Umbilical cord (tissue), 2 donors: Measurements from ENCODE around the gene KLHL40. TPM values are rescaled to one million over a fixed set of nuclear protein-coding genes. Genes with fewer than 3 reads are reported as not detected.

Experiments used
- DNase-seq: peaks from one replicate; pipeline ENCODE4 v3.0.0-alpha.2; 2015; ENCODE audit warnings: low spot score
- total RNA-seq: library from RNA; depleted of rRNA; stranded (reverse); fragments of >200 nt; gene quantifications from one replicate; pipeline ENCODE4 v1.2.3, GENCODE V29; 2014; ENCODE audit warnings: low replicate concordance; ENCODE audit not compliant: insufficient read depth

The KLHL40 gene
- total RNA-seq, 1 donor from 2014 or later, result not detected

GRCh38 chr3:42670051-42670576 is 15.2 kb upstream of the KLHL40 start:
- DNase-seq, result no peak

GRCh38 chr3:42670670-42671069 is 14.7 kb upstream of the KLHL40 start:
- DNase-seq, result no peak

GRCh38 chr3:42672515-42672914 is 12.8 kb upstream of the KLHL40 start:
- DNase-seq, result no peak

GRCh38 chr3:42673082-42673481 is 12.3 kb upstream of the KLHL40 start:
- no peak for DNase-seq

DNA sequence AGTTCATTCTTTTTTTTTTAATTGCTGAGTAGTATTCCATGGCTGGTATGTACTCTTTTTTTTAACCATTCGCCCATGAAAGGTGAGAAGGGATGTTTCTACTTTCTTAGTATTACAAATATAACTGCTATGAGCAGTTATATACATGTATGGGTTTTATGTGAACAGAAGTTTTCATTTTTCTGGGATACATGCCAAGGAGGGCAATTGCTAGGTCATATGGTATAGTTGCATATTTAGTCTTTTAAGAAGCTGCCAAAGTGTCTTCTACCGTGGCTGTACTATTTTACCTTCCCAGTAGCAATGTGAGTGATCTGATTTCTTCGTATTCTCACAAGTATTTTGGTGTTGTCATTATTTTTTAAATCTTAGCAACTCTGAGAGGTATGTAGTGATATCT is 11.2 kb upstream of the KLHL40 start:
- DNase-seq, result no peak

GRCh38 chr3:42675909-42676308 is 9.4 kb upstream of the KLHL40 start:
- DNase-seq, result no peak

DNA sequence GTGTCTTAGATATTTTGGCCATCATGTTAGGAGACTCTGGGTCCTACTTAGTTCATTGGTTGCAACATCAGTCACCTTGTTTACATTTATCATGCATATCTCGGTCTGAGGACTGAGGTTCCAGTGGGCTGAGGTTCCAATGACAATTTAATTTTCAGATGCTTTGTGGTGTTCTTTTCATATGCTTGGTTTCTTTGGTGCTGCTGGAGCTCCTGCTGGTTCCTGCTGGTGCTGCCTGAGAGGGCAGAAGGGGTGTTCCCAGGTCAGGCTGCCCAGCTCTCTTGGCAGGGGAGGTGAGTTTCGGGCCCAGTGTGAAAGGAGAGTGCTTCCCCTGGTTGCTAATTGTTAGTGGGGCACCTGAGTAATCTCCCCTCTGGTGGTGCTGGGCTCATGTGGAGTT is 6.9 kb upstream of the KLHL40 start:
- no peak for DNase-seq

DNA sequence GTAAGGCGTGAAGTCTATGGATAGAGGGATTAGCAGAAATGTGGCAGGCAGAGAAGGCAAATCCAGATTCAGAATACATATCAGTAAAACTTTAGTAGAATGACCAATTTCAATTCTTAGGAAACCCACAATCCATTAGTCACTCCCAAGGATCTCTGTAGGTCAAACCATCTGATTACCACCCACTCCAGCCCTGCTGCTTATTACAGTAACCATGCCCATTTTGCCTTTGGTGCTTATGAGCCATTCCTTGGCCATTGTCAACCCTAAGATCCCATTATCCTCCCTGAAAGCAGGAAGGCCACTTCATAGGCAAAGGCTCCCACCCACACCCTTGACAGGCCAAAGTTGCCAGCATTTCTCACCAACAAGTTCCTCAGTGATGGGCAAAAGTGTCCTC is 5.1 kb upstream of the KLHL40 start:
- no peak for DNase-seq

- DNase-seq, result no peak
Observed at GRCh38 chr3:42680806-42681205, 4.5 kb upstream of the KLHL40 start.

- no peak for DNase-seq
Observed at GRCh38 chr3:42681361-42682038, 3.8 kb upstream of the KLHL40 start.

DNA sequence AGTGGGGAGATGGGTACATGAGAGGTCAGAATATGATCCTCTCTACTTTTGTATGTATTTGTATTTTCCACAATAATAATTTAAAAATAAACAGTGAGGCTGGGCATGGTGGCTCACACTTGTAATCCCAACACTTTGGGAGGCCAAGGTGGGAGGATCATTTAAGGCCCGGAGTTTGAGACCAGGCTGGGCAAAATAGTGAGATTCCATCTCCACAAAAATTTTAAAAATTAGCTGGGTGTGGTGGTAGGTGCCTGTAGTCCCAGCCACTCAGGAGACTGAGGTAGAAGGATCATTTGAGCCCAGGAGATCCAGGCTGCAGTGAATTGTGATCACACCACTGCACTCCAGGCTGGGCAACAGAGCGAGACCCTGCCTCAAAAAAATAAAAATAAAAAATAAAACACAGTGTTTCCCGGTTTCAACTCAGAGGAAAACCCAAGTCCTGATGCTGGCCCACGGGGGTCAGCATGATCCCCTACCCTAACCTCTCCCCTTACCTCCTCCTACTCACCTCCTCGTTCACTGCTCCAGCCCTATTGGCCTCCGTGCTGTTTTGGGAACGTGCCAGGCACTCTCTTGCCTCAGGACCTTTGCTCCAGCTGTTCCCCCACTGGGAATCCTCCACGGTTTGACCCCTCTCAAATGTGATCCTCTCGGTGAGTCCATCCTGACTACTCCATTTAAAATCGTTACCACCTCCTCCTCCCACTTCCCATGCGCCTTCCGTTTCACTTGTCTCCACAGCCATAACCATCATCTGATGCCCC is 2.9 kb upstream of the KLHL40 start:
- DNase-seq, result no peak

- peak; percentile 28 for DNase-seq
Observed at GRCh38 chr3:42683875-42684598, 1.3 kb upstream of the KLHL40 start.

DNA sequence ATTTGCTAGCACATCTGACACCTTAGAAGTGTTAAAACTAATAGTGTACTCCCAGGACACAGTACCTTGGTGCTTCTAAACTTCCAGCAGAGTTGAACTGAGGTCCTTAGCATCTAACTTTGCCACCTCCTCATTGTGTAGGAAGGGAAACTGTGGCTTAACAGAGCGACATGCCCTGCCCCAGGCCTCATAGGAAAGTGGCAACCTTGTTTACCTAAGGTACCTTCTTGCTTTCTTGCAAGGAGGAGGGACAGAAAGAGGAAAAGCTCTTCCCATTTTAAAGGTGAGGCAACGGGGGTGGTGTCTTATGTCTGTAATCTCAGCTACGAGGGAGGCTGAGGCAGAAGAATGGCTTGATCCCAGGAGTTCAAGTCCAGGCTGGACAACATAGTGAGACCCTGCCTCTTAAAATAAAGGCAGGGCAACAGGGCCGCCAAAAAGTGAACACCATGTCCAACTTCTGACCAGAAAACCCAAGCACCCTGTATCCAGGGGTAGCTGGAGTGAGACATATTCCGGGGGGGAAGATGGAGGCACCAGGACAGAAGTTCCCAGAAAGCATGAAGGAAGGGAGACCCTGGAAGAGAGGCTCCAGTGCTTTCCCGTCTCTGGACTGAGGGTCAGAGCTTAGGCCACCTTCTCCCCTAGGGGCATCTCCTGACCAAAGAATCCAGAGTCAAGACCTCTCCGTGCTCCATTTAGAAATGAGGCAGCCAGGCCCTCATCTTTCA is 540 bp upstream of the KLHL40 start:
- no peak for DNase-seq

DNA sequence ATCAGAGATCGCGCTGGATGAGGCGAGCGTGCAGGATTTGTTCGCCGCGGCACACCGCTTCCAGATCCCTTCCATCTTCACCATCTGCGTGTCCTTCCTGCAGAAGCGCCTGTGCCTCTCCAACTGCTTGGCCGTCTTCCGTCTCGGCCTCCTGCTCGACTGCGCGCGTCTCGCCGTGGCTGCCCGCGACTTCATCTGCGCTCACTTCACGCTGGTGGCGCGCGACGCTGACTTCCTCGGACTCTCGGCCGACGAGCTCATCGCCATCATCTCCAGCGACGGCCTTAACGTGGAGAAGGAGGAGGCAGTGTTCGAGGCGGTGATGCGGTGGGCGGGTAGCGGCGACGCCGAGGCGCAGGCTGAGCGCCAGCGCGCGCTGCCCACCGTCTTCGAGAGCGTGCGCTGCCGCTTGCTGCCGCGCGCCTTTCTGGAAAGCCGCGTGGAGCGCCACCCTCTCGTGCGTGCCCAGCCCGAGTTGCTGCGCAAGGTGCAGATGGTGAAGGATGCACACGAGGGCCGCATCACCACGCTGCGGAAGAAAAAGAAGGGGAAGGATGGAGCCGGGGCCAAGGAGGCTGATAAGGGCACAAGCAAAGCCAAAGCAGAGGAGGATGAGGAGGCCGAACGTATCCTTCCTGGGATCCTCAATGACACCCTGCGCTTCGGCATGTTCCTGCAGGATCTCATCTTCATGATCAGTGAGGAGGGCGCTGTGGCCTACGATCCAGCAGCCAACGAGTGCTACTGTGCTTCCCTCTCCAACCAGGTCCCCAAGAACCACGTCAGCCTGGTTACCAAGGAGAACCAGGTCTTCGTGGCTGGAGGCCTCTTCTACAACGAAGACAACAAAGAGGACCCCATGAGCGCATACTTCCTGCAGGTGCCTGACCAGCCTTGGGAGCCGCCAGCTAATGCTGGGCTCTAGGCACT is 819 bp downstream of the KLHL40 start:
- DNase-seq, result no peak

GRCh38 chr3:42686832-42687650 is 1.7 kb downstream of the KLHL40 start:
- DNase-seq, result no peak

DNA sequence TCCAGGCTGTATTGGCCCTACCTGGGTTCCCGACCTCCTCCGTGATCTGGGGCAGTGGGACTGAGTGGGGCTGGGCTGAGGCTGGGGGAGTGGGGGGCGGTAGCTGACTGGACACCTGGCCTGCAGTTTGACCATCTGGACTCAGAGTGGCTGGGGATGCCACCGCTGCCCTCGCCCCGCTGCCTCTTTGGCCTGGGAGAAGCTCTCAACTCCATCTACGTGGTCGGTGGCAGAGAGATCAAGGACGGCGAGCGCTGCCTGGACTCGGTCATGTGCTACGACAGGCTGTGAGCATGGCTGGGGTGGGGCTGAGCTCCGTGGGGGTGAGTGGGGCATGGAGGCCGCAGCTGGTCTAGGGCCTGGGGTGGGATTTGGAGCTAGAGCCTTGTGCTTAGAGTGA is 2.7 kb downstream of the KLHL40 start:
- DNase-seq, result no peak

DNA sequence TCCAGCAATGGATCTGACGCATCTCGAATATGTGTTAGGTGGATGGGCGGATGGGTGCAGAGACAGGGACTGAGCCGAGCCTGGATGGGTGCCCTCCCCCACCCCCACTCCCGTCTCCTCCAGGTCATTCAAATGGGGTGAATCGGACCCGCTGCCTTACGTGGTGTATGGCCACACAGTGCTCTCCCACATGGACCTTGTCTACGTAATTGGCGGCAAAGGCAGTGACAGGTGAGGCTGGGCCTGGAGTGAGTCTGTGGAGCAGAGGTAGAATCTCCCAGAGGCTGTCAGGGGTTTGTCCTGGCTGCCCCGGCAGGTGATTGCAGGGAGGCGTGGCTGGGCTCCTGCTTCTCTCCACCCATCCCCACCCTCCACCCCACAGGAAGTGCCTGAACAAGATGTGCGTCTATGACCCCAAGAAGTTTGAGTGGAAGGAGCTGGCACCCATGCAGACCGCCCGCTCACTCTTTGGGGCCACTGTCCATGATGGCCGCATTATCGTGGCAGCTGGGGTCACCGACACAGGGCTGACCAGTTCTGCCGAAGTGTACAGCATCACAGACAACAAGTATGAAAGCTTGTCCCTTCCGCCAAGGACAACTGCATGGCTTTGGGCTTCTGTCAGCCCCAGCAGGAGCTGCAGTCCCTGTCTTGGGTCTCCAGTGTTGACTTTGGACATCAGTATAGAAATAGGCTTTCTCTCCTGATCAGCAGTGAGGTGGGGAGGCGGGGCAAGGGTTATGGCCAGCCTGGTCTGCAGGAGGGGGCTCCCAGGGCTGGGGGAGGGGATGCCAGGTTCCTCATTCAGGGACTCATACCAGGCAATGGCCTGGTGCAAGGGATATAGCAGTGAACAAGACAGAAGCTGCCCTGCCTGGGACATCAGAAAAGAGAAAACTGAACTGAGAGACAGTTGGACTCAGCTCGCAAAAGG is 3.4 kb downstream of the KLHL40 start:
- DNase-seq, result no peak

GRCh38 chr3:42689421-42690014 is 4.2 kb downstream of the KLHL40 start:
- DNase-seq, result no peak
